Stimulated activated CD4-positive, alpha-beta T cell treated with anti-CD3 and anti-CD28 coated beads, Interleukin-12 subunit alpha, Interleukin-12 subunit beta, amount 100 ng/mL, for 4 hours (primary cell): ENCODE results near the gene SFXN5.

Source experiments
- DNase-seq: peaks from one replicate; pipeline ENCODE4 v3.0.0-alpha.2; 2020

The SFXN5 gene

DNA sequence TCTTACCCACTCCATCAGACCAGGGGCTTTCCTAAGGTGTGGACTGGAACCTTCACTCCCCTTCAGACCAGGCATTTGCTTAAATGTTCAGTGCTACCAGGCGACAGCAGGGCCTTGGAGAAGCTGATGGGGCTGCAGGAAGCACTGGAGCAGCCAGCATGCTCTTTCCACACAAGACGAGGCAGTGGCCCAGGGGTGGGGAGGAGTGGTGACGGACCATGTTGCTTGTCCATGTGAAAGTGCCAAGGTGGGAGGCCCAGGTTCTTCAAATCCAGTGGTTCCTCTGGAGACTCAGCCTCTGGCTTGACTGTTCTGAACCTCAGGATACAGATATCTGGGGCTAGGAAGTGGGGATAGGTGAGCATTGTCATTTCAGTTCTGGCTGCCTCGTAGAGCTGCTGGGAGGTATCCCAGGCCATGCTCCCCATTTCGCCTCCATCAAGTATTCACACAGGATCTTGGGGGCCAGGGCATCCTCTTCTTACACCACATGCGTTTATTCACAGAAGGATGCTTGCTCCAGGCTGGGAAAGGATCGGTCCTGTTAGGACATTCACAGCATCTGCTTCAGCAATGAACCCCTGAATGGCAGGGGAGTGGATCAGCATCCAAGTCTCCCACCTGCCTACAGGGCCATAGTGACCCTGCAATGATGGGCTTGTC is 62.2 kb downstream of the SFXN5 start:
- no peak for DNase-seq

- no peak for DNase-seq
Measured at GRCh38 chr2:73008766-73009135, 62.8 kb downstream of the SFXN5 start.

GRCh38 chr2:73007991-73008765 is 63.3 kb downstream of the SFXN5 start:
- no peak for DNase-seq

- no peak for DNase-seq
Measured at GRCh38 chr2:73006969-73007710, 64.4 kb downstream of the SFXN5 start.

GRCh38 chr2:73004889-73005596 is 66.5 kb downstream of the SFXN5 start:
- no peak for DNase-seq

DNA sequence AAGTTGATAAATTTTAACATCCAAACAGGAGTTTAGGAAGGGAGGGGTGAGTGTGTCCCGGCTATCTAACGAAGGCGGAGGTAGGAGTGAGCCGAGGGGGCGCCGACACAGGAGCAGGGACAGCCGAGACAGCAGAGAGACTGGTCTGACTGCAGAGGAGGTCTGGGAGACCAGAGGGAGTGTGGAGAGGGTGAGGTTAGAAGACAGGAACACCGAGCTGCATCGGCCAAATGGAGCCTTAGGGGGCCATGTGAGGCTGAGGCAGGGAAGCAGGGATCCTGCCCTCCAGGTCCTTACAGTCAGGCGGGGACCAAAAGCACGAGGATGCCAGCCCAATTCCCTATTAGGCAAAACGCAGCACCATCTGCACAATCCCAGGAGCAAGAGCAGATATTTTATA is 67.0 kb downstream of the SFXN5 start:
- DNase-seq = no peak

DNA sequence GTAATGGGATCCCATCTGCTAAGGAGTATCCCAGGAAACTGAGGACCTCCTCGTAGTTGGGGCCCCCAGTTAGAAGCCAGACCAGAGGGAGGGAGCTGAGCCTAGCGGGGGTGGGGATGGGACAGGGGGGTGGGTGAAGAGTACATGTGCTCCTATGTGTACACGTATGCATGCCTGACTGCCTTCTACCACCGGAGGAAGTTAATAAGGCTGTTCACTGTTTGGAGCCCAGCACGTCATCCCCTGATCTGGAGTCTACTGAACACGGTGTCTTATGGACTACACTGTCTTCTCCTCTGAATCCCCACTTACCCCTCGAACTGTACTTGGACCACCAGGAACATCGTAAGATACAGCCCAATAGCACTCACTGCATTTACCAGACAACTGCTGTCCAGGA is 68.5 kb downstream of the SFXN5 start:
- no peak for DNase-seq

DNA sequence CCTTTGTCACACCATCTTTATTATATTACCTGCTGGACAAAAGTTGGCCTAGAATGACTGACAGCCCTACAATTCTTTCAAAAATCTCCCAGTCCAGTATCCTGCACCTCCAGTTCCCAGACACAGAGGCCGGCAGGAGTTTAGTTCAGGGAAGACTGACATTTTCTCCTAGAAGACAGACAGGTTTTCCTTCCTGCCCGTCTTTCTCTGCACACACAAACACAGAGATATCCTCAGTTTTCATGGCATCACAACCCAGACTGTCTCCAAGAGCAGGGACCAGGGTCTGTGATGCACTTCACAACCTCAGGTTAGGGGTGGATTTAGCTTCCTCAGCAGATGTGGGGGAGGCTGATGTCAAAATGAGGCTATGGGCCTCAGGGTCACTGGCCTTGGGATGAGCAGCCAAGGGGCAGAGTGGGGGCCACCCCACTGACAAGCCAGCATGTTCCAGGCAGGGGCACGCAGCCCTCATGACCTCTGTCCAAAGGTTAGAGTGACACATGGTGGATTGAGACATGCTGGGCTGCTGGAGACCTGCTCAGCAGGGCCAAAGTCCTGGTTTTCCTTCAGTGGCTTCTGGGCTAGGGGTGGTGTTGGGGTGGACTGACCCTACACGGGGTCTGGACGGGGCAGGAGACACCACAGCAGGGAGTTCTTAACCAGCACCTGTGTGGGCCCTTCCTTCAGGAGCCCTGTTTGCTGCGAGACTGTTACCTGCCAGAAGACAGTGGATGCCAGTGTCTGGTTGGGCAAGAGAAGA is 70.5 kb downstream of the SFXN5 start:
- DNase-seq = no peak

DNA sequence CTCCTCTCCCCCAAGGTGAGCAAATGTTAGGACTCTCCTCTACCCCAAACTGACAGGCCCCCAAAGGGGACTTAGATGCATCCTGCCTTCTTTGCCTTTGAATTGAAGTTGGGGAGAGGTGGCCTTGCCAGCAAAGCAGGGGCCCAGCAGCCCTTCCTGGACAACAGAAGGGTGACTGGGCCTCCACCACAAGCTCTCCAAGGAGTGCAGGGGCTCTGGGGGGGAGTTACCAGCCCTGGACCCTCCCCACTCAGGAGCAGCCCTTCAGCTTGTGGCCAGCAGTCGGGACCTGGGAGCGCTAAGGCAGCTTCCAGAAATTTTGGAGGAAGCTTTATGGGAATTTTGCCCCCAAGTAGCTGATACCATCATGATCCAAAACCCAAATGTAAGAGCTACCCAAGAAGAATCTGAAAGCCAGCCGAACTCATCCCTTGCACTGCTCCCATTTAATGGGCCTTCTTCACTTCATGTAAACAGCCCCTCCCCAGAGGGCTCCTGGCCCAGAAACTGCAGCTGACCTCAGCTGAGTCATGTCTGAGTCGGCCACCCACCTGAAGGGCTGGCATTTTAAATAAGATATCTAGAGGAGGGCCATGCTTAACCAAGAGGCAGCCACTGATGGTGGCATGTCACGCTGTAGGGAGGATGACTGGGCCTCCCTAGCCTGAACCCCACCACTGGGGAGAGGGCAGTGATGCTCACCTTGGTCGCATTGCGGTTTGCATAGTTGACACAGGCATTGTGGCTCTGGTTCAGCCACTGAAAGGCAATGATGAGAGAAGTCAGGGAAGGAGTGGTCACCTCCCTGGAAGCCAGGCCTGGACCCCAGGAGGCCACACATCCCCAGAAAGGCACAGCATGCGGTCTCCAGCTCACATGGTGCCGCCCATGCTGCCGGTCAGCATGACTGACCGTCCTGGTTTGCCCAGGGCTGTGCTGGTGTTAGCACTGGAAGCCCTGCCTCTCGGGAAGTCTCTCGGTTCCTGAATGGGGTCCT is 71.5 kb downstream of the SFXN5 start:
- DNase-seq = no peak

- DNase-seq = no peak
Measured at GRCh38 chr2:72998724-72999123, 72.8 kb downstream of the SFXN5 start.

DNA sequence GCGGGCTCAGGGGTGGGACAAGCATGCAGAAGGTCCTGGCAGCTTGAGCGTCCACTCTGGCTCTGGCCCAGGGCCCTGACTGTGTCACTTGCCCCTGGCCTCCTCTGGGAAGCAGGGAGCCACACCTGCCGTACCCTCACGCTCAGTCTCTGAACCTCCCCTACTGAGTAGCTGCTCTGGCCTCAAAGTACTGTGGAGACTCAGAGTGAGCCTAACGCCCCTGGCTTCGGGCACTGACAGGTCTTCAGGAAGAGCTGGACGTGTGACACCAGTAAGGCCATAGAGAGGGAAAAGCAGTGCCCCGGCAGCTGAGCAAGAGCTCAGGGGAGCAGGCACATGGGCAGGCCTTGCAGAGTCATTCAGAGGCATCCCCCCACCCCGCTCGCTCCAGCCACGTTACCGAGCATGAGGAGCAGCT is 73.3 kb downstream of the SFXN5 start:
- no peak for DNase-seq

DNA sequence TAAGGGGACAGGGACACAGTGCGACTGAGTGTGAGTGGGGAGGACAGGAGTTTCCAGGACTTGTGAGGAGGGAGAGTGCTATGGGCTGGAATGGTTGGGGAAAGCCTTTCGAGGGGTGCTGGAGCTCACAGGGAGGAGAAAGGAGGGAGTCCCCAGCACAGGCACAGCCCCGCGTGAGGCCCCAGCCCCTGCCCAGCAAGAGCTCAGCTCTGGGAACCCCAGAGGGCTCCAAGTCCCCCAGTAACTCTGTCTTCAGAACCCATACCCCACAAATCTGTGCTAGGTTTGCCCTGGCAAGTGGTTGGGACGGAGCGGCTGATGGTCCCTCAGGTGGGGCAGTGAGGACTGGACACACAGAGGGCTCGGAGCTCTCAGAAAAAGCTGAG is 75.4 kb downstream of the SFXN5 start:
- no peak for DNase-seq

GRCh38 chr2:72995430-72996116 is 75.9 kb downstream of the SFXN5 start:
- no peak for DNase-seq

DNA sequence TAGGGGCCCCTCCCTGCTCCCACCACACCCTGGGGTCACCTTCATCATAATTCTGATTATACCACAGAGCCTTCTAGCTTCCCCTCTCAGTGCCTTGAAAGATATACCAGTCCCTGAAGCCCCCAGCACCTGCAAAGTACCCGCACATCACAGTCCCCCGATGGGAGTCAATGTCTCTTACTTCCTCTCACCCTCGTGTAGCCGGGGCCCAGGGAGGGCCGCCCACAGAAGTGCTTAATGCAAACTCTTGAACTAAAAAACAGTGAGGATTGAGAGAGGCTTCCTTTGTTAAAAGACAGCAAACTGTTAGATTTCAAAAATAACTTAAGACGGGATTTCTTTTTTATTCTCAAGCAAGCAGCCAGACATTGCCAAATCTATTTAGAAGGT is 76.5 kb downstream of the SFXN5 start:
- no peak for DNase-seq

- DNase-seq = no peak
Measured at GRCh38 chr2:72994282-72994990, 77.1 kb downstream of the SFXN5 start.

- no peak for DNase-seq
Measured at GRCh38 chr2:72993933-72994280, 77.6 kb downstream of the SFXN5 start.

GRCh38 chr2:72993147-72993932 is 78.2 kb downstream of the SFXN5 start:
- peak; percentile 16 for DNase-seq

DNA sequence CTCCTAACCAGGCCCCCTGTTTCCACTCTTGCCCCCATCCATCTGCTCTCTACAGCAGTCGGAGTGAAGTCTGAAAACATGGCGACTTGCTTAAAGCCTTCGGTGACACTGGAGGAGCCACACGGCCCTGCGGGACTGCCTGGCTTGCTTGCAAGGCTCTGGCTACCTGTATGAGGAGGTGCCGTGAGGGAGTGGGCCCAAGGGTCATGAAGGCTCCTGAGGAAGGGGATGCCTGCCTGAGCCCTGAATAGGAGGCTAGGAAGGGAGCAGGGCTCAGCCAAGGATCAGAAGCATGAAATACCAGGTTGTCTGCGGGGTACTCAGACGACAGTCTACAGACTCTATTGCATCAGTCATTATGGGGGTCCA is 78.8 kb downstream of the SFXN5 start:
- no peak for DNase-seq

DNA sequence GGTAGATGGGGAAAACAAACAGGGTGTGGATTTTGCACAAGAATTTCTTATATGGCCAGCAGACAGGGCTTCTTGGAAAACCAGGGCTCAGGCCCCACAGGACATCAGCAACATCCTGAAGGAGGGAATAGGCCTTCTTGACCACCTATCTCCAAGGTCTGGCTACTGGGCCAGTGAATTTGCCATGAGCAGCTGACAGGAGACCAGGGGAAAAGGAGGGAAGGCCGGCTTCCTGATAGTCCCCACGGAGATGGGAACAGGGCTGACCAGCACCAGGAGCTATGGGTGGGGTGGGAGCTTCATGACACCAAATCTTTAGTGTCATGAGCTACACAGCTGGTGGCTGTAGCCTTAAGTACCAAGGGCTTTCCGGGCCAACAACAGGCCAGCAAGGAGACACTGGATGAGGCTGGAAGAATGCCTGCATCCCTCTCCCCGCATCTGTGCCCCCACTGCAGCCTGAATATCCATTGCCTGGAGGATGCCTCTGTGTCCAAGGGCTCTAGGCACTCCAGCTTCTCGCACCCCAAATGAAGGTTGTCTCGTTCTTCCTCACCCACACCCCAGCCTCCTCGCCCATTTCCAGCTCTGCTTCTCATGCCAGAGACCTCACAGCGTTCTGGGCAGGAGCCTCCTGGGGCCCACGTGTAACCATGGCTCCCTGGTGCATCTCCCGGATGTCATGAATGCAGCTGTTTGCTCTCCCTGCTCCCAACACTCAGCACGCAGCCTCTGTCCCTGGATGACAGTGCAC is 79.4 kb downstream of the SFXN5 start:
- no peak for DNase-seq
